Lung (tissue), 12 donors: Measurements from ENCODE around the gene ARPC2. TPM values are rescaled to one million over a fixed set of nuclear protein-coding genes. Genes with fewer than 3 reads are reported as not detected.

ENCODE experiments used
- ATAC-seq: fragments of 200-7000 bp; cut with Tn5 transposase; one replicate; pipeline ENCODE4 v1.9.1; 2020; ENCODE audit warnings: moderate number of reproducible peaks; ENCODE audit not compliant: insufficient read depth, low FRiP score
- DNase-seq, 3 donors: peaks; one replicate each; pipeline ENCODE4 v3.0.0-alpha.2; 2013 to 2017
- H3K27ac ChIP-seq, 2 donors: one replicate each; pipeline ENCODE4 v1.5.1; 2013; ENCODE audit warnings: mild to moderate bottlenecking in 2 of 2, moderate library complexity in 2 of 2, control low read depth in 1 of 2, inconsistent platforms in 1 of 2, low read depth in 1 of 2, low read length in 1 of 2
- H3K27me3 ChIP-seq, 3 donors: one replicate each; pipeline ENCODE4 v1.5.1; 2013; ENCODE audit warnings: low read length in 2 of 3; ENCODE audit not compliant: control insufficient read depth in 3 of 3, insufficient read depth in 3 of 3
- H3K36me3 ChIP-seq, 4 donors: one replicate each; pipeline ENCODE4 v1.5.1; 2013; ENCODE audit warnings: low read length in 4 of 4, mild to moderate bottlenecking in 1 of 4, moderate library complexity in 1 of 4; ENCODE audit not compliant: control insufficient read depth in 4 of 4, insufficient read depth in 4 of 4
- H3K4me1 ChIP-seq, 5 donors: one replicate each; pipeline ENCODE4 v1.5.1; 2013; ENCODE audit warnings: low read length in 5 of 5, mild to moderate bottlenecking in 2 of 5, moderate library complexity in 1 of 5; ENCODE audit not compliant: control insufficient read depth in 5 of 5, insufficient read depth in 5 of 5
- H3K4me3 ChIP-seq: one replicate; pipeline ENCODE4 v1.5.1; 2013; ENCODE audit warnings: mild to moderate bottlenecking, control low read depth, moderate library complexity
- H3K9ac ChIP-seq, 2 donors: one replicate each; pipeline ENCODE4 v1.5.1; 2013; ENCODE audit warnings: low read length in 2 of 2, control low read depth in 1 of 2; ENCODE audit not compliant: insufficient read depth in 1 of 2
- H3K9me3 ChIP-seq, 4 donors: one replicate each; pipeline ENCODE4 v1.5.1; 2013; ENCODE audit warnings: low read length in 3 of 4, mild to moderate bottlenecking in 1 of 4, moderate library complexity in 1 of 4; ENCODE audit not compliant: control insufficient read depth in 4 of 4, insufficient read depth in 3 of 4
- CTCF ChIP-seq: IDR thresholded peaks from 2 replicates; pipeline ENCODE4 v1.5.1; 2012; ENCODE audit warnings: mild to moderate bottlenecking; ENCODE audit errors: control extremely low read depth, extremely low read depth
- WGBS, 2 donors: extraction: QIAGEN DNeasy Blood & Tissue Kit; methylation state at CpG; one replicate each; pipeline ENCODE4 v1.1.7; 2013; 5-methylcytosine and 5-hydroxymethylcytosine counted together
- polyA plus RNA-seq, 2 donors: library from polyadenylated mRNA; stranded (reverse); fragments of 200-250 nt; gene quantifications; one replicate each; pipeline ENCODE4 v1.2.1, GENCODE V29; 2013
- total RNA-seq, 2 donors: library from RNA; depleted of rRNA in 1 of 2; stranded (reverse); fragments of >200 nt in 1 of 2; gene quantifications; one replicate each; pipeline ENCODE4 v1.2.1, GENCODE V29; 2014 to 2021
- donor health status: control.
- donor health status: control.
- donor health status: Bipolar disorder and iron deficiency.
- donor health status: healthy.
- donor health status: DM: yes; HTN: yes; CAD: no.

ARPC2 gene
- total and polyA plus RNA-seq, 4 donors = 190 to 490 (median 308) TPM

GRCh38 chr2:218193701-218194100 is 23.3 kb upstream of the ARPC2 start:
- Histone ChIP-seq H3K9ac (no peak overlapping the region), H3K4me3 (no peak overlapping the region), H3K4me1 (no peaks in the 10 kb centered on the region), H3K36me3 (no peaks in the 10 kb centered on the region), H3K9me3 (no peaks in the 10 kb centered on the region), H3K27ac (no peak overlapping the region), H3K27me3 (peaks cover 0 to 5% (median 0%) of the 10 kb centered on the region in 3 donors)
- ATAC-seq (no peak), DNase-seq (no peak)
- WGBS, 2 donors = 88 to 89% methylated on average over 4 of the region's 4 CpGs
- TF ChIP-seq CTCF = no peak

GRCh38 chr2:218194880-218195279 is 22.1 kb upstream of the ARPC2 start:
- no peaks in the 10 kb centered on the region for H3K4me1 ChIP-seq
- no peaks in the 10 kb centered on the region for H3K36me3 ChIP-seq
- no peak overlapping the region for H3K9ac ChIP-seq
- ATAC-seq (no peak), DNase-seq (no peak)
- H3K27me3 ChIP-seq = peaks cover 0 to 7% (median 0%) of the 10 kb centered on the region in 3 donors
- no peak overlapping the region for H3K27ac ChIP-seq
- WGBS, 2 donors = 87 to 90% methylated on average over 3 of the region's 3 CpGs
- H3K9me3 ChIP-seq = no peaks in the 10 kb centered on the region
- TF ChIP-seq CTCF = no peak
- no peak overlapping the region for H3K4me3 ChIP-seq

- H3K9me3 ChIP-seq = no peaks in the 10 kb centered on the region
- H3K27me3 ChIP-seq = peaks cover 0 to 7% (median 0%) of the 10 kb centered on the region in 3 donors
- ATAC-seq = no peak
- DNase-seq = no peak
- 74 to 90% methylated on average over 4 of the region's 4 CpGs for WGBS, 2 donors
- TF ChIP-seq CTCF = no peak
- H3K9ac ChIP-seq = no peak overlapping the region
- no peak overlapping the region for H3K27ac ChIP-seq
- no peaks in the 10 kb centered on the region for H3K36me3 ChIP-seq
- H3K4me1 ChIP-seq = no peaks in the 10 kb centered on the region
- H3K4me3 ChIP-seq = no peak overlapping the region
Observed at GRCh38 chr2:218196974-218197373, 20.0 kb upstream of the ARPC2 start.

- Histone ChIP-seq H3K27ac (no peak overlapping the region), H3K4me1 (no peaks in the 10 kb centered on the region), H3K9ac (no peak overlapping the region), H3K27me3 (peaks cover 0 to 7% (median 0%) of the 10 kb centered on the region in 3 donors), H3K36me3 (no peaks in the 10 kb centered on the region), H3K9me3 (no peaks in the 10 kb centered on the region), H3K4me3 (no peak overlapping the region)
- TF ChIP-seq CTCF = no peak
- DNase-seq (no peak), ATAC-seq (no peak)
- WGBS, 2 donors = 70 to 82% methylated on average over 3 of the region's 3 CpGs
Observed at GRCh38 chr2:218202266-218202665, 14.7 kb upstream of the ARPC2 start.
